Brain microvascular endothelial cell (primary cell): Measurements from ENCODE around the gene SLC17A3.

Experiments used
- DNase-seq: peaks from one replicate; pipeline ENCODE4 v3.0.0-alpha.2; 2020
- H3K27ac ChIP-seq: fragments of 250-450 bp; sonication (Bioruptor Pico); 2 replicates; pipeline ENCODE4 v1.5.1; 2020; ENCODE audit warnings: mild to moderate bottlenecking, moderate library complexity
- H3K27me3 ChIP-seq: fragments of 250-450 bp; sonication (Bioruptor Pico); replicated peaks from 2 replicates; pipeline ENCODE4 v1.5.1; 2020; ENCODE audit warnings: mild to moderate bottlenecking
- H3K36me3 ChIP-seq: fragments of 250-450 bp; sonication (Bioruptor Pico); replicated peaks from 2 replicates; pipeline ENCODE4 v1.5.1; 2020; ENCODE audit warnings: mild to moderate bottlenecking
- H3K4me3 ChIP-seq: 2 replicates; pipeline ENCODE4 v1.5.1; 2011; ENCODE audit warnings: low read depth, mild to moderate bottlenecking, control low read depth, low read length, moderate library complexity
- in situ Hi-C: cut with HindIII; loops from 2 replicates; pipeline ENCODE4 v1.10.0; 2017; ENCODE audit warnings: low sequenced_read_pairs, low pct_ligation_motif_present
- TF ChIP-seq, protein P1 (sequence below): IDR thresholded peaks from 2 replicates; pipeline ENCODE4 v1.5.1; 2011; ENCODE audit warnings: low read depth, mild to moderate bottlenecking, moderate library complexity, low read length, control low read depth, inconsistent platforms; ENCODE audit errors: missing control alignments

Gene SLC17A3, protein sequence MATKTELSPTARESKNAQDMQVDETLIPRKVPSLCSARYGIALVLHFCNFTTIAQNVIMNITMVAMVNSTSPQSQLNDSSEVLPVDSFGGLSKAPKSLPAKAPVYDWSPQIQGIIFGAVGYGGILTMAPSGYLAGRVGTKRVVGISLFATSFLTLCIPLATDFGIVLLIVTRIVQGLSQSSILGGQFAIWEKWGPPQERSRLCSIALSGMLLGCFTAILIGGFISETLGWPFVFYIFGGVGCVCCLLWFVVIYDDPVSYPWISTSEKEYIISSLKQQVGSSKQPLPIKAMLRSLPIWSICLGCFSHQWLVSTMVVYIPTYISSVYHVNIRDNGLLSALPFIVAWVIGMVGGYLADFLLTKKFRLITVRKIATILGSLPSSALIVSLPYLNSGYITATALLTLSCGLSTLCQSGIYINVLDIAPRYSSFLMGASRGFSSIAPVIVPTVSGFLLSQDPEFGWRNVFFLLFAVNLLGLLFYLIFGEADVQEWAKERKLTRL

DNA sequence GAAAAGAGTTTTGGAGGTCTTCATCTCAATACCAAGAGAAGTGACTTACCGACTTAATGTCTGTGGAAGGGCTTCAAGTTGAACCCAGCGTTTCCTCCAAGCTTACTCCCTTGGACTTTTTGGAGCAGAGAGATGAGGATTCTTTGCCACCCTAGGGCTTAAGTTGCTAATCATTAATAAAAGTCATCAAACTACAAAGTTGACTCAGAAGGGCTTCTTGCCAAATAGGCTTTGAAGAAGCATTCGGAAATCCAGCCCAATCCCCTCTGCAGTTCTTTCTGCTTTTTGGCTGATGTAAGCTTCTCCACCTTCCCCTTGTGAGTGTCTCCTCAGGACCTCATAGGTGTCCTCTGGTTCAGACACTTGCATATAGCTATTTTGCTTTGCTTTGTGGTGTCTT, at the start of gene SLC17A3:
Gene SLC17A3, minus strand, starts transcription at position 126 of the 400 bp plus-strand sequence. CDS start 5,856 bp downstream, outside the sequence.
- H3K4me3 ChIP-seq: no peak within 1 kb of the TSS
- in situ Hi-C loops: no loop called here
- no peaks in the 10 kb centered on the region for H3K36me3 ChIP-seq
- TF ChIP-seq, protein P1, sequence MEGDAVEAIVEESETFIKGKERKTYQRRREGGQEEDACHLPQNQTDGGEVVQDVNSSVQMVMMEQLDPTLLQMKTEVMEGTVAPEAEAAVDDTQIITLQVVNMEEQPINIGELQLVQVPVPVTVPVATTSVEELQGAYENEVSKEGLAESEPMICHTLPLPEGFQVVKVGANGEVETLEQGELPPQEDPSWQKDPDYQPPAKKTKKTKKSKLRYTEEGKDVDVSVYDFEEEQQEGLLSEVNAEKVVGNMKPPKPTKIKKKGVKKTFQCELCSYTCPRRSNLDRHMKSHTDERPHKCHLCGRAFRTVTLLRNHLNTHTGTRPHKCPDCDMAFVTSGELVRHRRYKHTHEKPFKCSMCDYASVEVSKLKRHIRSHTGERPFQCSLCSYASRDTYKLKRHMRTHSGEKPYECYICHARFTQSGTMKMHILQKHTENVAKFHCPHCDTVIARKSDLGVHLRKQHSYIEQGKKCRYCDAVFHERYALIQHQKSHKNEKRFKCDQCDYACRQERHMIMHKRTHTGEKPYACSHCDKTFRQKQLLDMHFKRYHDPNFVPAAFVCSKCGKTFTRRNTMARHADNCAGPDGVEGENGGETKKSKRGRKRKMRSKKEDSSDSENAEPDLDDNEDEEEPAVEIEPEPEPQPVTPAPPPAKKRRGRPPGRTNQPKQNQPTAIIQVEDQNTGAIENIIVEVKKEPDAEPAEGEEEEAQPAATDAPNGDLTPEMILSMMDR: no peak
- no peak for DNase-seq
- no peak within 1 kb of the TSS for H3K27ac ChIP-seq
- no peaks in the 10 kb centered on the region for H3K27me3 ChIP-seq

DNA sequence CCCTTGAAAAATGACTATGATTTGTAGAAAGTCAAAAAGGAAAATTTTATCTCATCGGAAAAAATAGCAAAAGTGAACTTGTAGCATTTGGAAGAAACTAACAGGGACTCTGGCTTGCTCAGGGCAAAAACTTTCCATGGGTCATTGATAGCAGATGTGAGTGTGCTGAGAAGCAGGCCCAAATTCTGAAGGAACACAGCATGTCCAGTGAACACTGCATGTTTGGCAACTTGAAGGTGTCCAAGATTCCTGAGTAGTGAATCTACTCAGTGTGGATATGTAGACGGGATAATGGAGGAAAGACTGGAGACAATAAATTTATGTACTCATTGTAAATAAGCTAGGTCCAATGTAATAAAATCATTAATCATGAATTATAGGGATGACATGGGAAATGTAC, 48.3 kb upstream of the SLC17A3 start:
- in situ Hi-C loops: no loop called here
- Histone ChIP-seq H3K27me3 (no peaks in the 10 kb centered on the region), H3K36me3 (no peaks in the 10 kb centered on the region), H3K4me3 (no peak overlapping the region), H3K27ac (no peak overlapping the region)
- no peak for DNase-seq
- TF ChIP-seq, protein P1: no peak

DNA sequence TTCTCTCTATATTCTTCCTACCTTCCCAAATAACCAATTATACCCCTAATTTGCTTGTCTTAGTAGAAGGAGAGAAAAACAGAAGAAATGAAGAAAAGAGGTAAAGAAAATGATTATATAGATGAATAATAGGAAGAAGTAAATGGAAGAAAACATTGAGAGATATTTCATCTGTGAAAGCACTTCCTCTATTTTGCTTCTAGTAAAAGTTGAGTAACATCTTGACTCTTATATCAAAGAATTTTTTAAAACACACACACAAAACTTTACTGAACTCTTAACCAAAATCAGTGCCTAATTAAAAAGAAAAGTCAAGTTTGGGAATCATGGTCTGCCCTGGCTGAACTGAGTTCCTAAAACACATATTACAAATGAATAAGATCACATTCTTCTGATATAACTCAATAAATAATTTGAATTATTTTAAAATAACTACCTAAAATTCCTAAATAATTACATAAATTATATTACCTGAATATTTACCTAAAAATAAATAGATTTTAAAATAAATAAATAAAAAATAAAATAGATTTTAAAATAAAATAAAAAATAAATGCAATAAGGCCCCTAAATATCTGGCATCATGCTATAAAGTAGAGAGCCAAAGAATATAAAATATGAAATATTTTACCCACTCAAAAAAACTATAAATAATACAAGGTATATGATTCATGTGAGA, 47.6 kb upstream of the SLC17A3 start:
- Histone ChIP-seq H3K27me3 (no peaks in the 10 kb centered on the region), H3K4me3 (no peak overlapping the region), H3K36me3 (no peaks in the 10 kb centered on the region), H3K27ac (no peak overlapping the region)
- no peak for DNase-seq
- in situ Hi-C loops: no loop called here
- TF ChIP-seq, protein P1: no peak

DNA sequence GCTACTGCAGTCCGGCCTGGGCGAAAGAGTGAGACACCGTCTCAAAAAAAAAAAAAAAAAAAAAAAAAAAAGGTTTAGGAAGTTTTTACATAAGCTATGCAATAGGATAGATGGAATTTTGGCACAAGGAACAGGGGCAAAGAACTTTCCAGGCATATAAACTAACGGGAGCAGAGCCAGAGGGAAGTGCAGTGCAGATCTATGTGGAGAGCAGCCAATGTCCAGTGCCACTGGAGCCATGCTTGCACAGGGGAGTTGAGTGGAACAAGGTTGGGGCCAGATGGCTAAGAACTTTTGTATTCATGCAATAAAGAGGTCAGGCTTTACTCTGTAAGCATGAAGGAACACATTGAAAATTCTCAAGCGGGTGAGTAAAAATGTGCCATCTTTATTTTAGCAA, 45.6 kb upstream of the SLC17A3 start:
- in situ Hi-C loops: no loop called here
- DNase-seq: no peak
- no peak overlapping the region for H3K27ac ChIP-seq
- TF ChIP-seq, protein P1: no peak
- no peaks in the 10 kb centered on the region for H3K27me3 ChIP-seq
- no peak overlapping the region for H3K4me3 ChIP-seq
- no peaks in the 10 kb centered on the region for H3K36me3 ChIP-seq

DNA sequence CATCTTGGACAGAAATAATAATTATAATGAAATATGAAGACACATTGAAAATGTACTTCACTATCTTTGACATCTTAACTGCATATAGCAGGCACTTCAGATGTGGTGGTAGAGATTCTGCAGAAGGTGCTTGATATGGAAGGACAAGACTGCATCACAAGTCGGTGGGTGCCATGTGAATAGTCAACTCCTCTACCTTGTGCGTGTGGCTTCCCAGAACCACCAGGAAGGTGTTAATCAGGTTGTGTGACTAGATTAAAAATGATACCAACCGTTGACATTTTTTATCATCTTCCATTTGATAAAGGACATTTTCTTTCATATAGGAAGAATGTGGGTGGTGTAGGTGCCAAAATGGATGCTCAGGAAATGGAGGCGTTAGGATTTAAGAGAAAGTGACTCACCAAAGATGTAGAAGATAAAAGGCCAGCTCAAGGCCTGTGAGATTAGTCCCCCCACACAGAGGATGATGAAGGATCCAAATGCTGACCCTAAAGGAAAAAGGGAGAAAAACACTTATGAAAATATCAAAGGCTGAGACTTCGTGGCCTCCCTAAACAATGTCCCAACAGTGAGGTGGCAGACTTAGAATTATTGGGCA, 44.1 kb upstream of the SLC17A3 start:
- Histone ChIP-seq H3K27me3 (no peaks in the 10 kb centered on the region), H3K27ac (no peak overlapping the region), H3K4me3 (no peak overlapping the region), H3K36me3 (no peaks in the 10 kb centered on the region)
- no peak for DNase-seq
- TF ChIP-seq, protein P1: no peak
- in situ Hi-C loops: no loop called here
